Measurements from ENCODE around the gene TOGARAM1.

GRCh38 chr14:45038256-45038655, 76.3 kb downstream of the TOGARAM1 start:
- TF ChIP-seq, protein P1, sequence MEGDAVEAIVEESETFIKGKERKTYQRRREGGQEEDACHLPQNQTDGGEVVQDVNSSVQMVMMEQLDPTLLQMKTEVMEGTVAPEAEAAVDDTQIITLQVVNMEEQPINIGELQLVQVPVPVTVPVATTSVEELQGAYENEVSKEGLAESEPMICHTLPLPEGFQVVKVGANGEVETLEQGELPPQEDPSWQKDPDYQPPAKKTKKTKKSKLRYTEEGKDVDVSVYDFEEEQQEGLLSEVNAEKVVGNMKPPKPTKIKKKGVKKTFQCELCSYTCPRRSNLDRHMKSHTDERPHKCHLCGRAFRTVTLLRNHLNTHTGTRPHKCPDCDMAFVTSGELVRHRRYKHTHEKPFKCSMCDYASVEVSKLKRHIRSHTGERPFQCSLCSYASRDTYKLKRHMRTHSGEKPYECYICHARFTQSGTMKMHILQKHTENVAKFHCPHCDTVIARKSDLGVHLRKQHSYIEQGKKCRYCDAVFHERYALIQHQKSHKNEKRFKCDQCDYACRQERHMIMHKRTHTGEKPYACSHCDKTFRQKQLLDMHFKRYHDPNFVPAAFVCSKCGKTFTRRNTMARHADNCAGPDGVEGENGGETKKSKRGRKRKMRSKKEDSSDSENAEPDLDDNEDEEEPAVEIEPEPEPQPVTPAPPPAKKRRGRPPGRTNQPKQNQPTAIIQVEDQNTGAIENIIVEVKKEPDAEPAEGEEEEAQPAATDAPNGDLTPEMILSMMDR (conservative IDR thresholded peaks at IDR 0.05 in 1 of 2, IDR thresholded peaks at IDR 0.05 in 1 of 2; ENCODE audit: extremely low read depth in 1 of 2, insufficient read depth in 1 of 2, low read depth in 1 of 2, low read length in 2 of 2) = no peak
- TF ChIP-seq EZH2 (IDR thresholded peaks at IDR 0.05; ENCODE audit: borderline replicate concordance, low read length) = no peak
